ENCODE measurements around the gene ZNF48.

- TF ChIP-seq POLR2AphosphoS5 (IDR thresholded peaks at IDR 0.05) (no peak), CTCF (IDR thresholded peaks at IDR 0.05) (no peak)
Observed at GRCh38 chr16:30382111-30382881, 12.9 kb upstream of the ZNF48 start, which contains the start of gene SEPTIN1.

Measured in prostate gland (tissue), 2 donors.